GM19395 (cell line): ENCODE data around the gene GPR18.
A peak's percentile ranks its signal among the peaks of the same experiment; 100 is the strongest.

Experiments
- ATAC-seq: cut with Tn5 transposase; IDR thresholded peaks from one replicate; pipeline ENCODE4 v1.9.1; 2021; ENCODE audit warnings: mild to moderate bottlenecking, moderate library complexity; ENCODE audit not compliant: unreplicated experiment

GPR18 gene

GRCh38 chr13:99293178-99293577, 35.0 kb upstream of the GPR18 start:
- ATAC-seq, result no peak

- ATAC-seq, result no peak
These were observed 32.7 kb upstream of the GPR18 start for GRCh38 chr13:99290894-99291293.

DNA sequence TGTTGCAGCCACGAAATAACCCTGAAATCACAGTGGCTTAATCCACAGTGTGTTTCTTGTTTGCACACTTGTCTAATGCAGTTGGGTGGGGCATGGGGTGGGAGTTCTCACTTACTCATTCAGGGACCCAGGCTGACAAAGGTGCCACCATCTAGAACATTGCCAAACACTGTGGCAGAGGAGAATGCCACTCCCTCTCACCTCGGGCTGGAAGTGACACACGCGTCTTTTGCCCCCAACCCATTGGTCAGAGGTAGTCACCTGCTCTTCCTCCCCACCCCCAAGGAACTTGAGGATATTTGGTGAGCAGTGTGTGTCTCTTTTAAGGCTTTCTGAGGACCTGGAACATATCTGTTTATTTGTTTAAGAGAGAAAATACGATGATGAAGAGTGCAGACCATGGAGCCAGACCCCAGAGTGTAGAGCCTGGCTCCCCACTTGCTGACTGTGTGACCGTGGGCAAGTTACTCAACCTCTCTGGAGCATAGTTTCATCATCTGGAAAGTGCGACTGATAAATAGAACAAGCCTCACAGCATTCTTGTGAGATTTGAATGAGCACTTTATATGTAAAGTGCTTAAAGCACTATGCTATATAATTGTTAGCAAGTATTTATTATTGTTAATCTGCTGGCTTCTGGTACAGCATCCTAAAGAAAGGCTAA, 31.6 kb upstream of the GPR18 start:
- no peak for ATAC-seq

DNA sequence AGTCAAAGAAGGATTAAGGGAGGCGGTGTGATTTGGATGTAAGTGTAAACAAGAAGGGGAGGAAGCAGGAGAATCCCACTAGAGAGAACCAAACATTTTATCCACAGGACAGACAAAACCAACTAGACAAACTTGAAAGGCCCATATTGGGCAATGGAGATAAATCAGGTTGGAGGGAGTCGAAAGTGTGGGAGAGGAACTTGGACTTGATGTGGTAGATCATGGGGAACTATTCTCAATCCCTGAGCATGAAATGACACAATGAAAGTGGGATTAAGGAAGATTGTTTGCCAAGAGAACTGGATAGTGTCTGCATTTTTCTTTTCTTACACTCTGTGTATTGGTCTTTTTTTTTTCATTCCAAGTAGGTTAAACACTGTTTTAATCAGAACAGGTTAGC, 31.1 kb upstream of the GPR18 start:
- no peak for ATAC-seq

DNA sequence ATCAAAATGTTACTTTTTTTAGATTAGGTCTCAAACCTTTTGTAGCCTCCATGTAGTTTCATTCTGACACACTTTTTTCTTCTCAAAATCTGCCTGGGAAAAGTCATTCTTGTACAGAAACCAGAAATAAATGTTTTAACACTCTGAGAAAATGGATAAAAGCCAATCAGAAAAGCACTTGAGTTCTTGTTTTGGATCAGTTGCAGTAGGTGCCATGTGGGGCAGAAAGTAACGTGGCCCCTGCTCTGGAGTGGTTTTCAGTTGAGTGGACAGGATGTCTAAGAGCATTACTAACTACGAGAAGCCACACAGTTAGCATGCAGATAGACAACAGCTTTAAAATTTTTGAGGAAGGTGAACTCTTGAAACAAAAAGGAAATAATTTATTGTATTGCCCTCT, 29.9 kb upstream of the GPR18 start:
- peak; percentile 94 for ATAC-seq

- peak; percentile 10 for ATAC-seq
These were observed 29.4 kb upstream of the GPR18 start for GRCh38 chr13:99287551-99287950.

GRCh38 chr13:99285432-99286182, 27.4 kb upstream of the GPR18 start:
- no peak for ATAC-seq

- ATAC-seq, result peak; percentile 72
These were observed 24.4 kb upstream of the GPR18 start for GRCh38 chr13:99282264-99283231.

DNA sequence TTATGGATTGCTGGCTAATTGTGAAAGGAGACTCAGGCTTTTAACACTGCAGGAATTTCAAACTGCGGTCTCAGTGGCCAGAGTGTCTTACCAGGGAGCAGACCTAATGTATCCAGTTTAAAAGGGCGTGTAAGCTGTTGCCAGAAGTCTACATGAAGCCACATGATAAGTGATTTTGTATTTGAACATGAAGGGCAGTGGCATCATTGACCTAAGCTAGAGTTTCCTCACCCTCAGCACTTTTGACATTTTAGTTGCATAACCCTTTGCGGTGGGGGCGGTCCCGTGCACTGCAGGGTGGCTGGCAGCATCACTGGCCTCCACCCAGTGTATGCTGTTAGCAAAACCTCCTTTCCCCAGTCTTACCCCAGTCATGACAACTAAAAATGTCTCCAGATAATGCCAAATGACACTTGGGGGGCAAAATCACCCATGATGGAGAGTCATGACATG, 23.7 kb upstream of the GPR18 start:
- ATAC-seq, result peak; percentile 67

DNA sequence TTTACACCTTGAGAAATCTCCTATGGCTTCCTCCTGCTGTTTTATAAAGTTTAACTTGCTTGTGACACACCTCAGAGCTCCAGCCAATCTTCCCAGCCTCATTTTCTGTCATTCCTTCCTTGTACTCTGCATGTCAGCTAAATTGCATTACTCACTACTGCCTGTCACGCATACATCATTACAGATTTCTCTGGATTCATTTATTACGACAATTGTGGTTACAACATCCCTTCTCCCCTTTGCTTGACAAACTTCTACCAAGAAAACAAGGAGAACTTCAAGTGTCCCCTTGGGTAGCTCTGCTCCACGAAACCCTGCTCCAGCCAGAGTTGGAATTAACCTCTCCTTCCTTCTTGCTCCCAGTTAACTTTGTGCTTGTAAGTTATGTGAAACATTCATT, 22.0 kb upstream of the GPR18 start:
- no peak for ATAC-seq

GRCh38 chr13:99279637-99280036, 21.5 kb upstream of the GPR18 start:
- no peak for ATAC-seq

DNA sequence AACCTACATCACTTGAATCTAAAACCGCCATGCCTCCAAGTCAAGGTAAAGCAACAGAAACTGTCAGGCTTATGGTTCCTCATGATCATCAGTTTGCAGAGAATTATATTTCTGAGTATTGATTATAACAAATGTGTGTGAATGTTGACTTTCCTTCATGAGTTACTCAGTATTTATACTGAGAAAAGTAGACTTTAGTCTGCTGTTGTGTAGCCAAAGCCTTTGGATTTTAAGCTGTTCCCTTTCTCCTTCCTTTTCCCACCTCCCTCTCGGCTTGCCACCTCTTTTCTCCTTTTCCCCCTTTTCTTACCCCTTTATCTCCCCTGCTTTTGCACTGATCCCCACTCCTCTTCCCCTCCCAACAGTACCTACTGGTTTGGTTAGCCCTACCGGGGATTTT, 20.7 kb upstream of the GPR18 start:
- no peak for ATAC-seq

DNA sequence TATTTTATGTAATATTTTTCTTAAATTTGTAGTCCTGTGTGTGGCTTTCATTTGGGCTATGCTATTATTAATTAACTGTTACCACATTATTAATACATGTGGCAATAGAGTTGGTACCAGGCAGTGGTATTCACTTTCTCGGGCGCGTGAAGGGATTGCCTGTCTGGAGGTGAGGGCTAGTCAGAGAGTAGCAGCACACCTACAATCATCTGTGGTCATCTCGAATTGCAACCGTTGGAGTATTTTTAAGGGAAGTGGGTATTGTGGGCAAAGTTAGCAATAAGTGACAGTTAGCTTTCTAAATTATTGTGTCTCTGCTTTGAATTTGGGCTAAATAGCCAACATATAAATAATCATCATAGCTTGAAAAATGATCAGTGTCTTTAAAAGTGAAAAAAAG, 20.0 kb upstream of the GPR18 start:
- no peak for ATAC-seq

DNA sequence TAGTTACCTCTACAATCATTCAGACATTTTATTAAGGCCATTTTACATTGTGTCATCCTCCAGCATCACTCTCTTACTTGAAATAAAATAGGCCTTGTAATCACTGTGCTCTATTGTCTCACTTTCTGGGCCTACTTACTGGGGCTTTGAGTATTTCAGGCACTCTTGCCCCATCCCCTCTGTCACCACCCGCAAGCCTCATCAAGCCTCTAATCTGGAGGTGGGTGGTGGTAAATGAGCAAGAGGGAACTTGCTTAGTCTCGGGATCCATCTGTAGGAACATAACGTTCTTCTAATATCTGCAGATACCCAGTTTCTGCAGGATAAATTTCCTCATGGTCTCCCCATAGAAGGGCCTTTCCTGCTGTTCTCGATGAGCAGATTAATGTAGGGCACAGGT, 19.4 kb upstream of the GPR18 start:
- no peak for ATAC-seq

DNA sequence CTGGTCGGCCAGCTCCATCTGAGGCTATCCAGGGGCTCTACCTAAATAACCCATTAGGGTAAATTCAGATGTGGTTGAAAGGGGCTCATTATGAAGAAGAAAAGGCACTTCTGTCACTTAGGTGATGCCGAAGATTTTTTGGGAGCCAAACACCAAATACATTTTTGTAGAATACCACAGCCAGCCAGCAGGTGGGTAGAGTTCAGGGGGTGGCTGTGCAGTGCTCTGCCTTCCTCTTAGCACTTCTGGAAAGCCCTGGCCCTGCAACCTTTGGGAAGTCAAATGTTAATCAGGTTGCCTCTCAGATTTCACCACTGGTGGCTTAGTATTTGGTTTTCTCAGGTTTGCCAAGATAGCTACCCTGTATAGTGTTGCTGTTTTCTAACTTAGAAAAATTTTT, 18.5 kb upstream of the GPR18 start:
- no peak for ATAC-seq

DNA sequence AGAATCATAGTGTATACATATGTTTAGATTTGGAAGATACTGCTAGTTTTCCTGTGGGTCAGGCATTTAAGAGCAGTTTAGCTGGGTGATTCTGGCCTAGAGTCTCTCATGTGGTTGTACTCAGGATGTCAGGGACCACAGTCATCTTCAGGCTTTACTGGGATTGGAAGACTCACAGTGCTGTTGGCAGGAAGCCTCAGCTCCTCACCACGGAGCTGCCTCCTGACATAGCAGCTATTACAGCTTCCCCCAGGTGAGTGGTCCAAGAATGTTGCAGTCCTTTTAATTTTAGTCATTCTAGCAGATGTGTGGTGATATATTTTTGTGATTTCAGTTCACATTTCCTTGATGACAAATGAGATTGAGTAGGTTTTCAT, 16.9 kb upstream of the GPR18 start:
- no peak for ATAC-seq

GRCh38 chr13:99273128-99273527, 14.9 kb upstream of the GPR18 start:
- no peak for ATAC-seq

GRCh38 chr13:99272481-99272880, 14.3 kb upstream of the GPR18 start:
- no peak for ATAC-seq

GRCh38 chr13:99271249-99271648, 13.1 kb upstream of the GPR18 start:
- no peak for ATAC-seq

GRCh38 chr13:99270518-99270917, 12.3 kb upstream of the GPR18 start:
- no peak for ATAC-seq

- ATAC-seq, result peak; percentile 62
These were observed 11.6 kb upstream of the GPR18 start for GRCh38 chr13:99269627-99270241.
